Measurements from ENCODE around the gene TTC38. TPM values are rescaled to one million over a fixed set of nuclear protein-coding genes. Genes with fewer than 3 reads are reported as not detected.

TTC38 gene
- total RNA-seq, 1 donor: 16.3 TPM

GRCh38 chr22:46337870-46338269 lies 70.1 kb downstream of the TTC38 start:
- H3K27me3 ChIP-seq (ENCODE audit: insufficient read depth, low read length): no peaks in the 10 kb centered on the region
- no peak overlapping the region for H3K4me3 ChIP-seq (ENCODE audit: low read length)
- no peaks in the 10 kb centered on the region for H3K9me3 ChIP-seq (ENCODE audit: low read depth, low read length)
- peaks cover 9% of the 10 kb centered on the region for H3K4me1 ChIP-seq (ENCODE audit: insufficient read depth, low read length)

- no peaks in the 10 kb centered on the region for H3K27me3 ChIP-seq (ENCODE audit: insufficient read depth, low read length)
- H3K4me3 ChIP-seq (ENCODE audit: low read length): no peak overlapping the region
- peaks cover 9% of the 10 kb centered on the region for H3K4me1 ChIP-seq (ENCODE audit: insufficient read depth, low read length)
- no peaks in the 10 kb centered on the region for H3K9me3 ChIP-seq (ENCODE audit: low read depth, low read length)
Observed at GRCh38 chr22:46338636-46339035, 70.8 kb downstream of the TTC38 start.

- H3K27me3 ChIP-seq (ENCODE audit: insufficient read depth, low read length): no peaks in the 10 kb centered on the region
- peaks cover 9% of the 10 kb centered on the region for H3K4me1 ChIP-seq (ENCODE audit: insufficient read depth, low read length)
- H3K9me3 ChIP-seq (ENCODE audit: low read depth, low read length): no peaks in the 10 kb centered on the region
- no peak overlapping the region for H3K4me3 ChIP-seq (ENCODE audit: low read length)
Observed at GRCh38 chr22:46339956-46340355, 72.1 kb downstream of the TTC38 start.

- Histone ChIP-seq H3K27me3 (ENCODE audit: insufficient read depth, low read length) (no peaks in the 10 kb centered on the region), H3K4me1 (ENCODE audit: insufficient read depth, low read length) (peaks cover 9% of the 10 kb centered on the region), H3K9me3 (ENCODE audit: low read depth, low read length) (no peaks in the 10 kb centered on the region), H3K4me3 (ENCODE audit: low read length) (no peak overlapping the region)
Observed at GRCh38 chr22:46340676-46341075, 72.9 kb downstream of the TTC38 start.

Other genes with a start within 250 kb of the TTC38 start
- gene PPARA, start 117.5 kb upstream of the TTC38 start, total RNA-seq: 5.1 TPM
- gene CDPF1, start 17.7 kb upstream of the TTC38 start, total RNA-seq: 1.6 TPM
- gene PKDREJ, start 4.7 kb upstream of the TTC38 start, total RNA-seq: under 0.01 TPM
- gene GTSE1, start 28.9 kb downstream of the TTC38 start, total RNA-seq: 0.52 TPM
- 26.0 TPM for gene TRMU, start 67.7 kb downstream of the TTC38 start, total RNA-seq